HG02884 (cell line): ENCODE results near the gene MAN2A2.

Experiments
- ATAC-seq: cut with Tn5 transposase; IDR thresholded peaks from one replicate; pipeline ENCODE4 v1.9.1; 2021; ENCODE audit warnings: mild to moderate bottlenecking, moderate library complexity; ENCODE audit not compliant: unreplicated experiment

The MAN2A2 gene

DNA sequence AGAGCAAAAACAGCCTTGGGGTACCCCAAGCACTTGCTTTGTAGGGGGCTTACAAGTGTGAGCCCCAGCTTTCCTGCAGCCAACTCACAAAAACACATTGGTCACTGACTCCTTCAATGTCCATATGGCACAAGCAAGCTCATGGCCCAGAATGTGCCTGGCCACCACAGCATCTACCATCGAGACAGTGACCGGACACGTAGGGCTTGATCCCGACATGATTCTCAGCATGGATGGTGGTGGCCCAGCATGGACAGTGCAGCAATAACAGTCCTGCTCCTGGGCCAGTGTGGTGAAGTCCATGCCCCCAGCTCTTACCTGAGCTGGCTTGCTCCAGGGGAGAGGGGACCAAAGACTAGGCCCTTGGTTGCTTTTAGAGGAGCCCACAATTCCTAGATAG is 37.9 kb downstream of the MAN2A2 start:
- ATAC-seq: no peak

DNA sequence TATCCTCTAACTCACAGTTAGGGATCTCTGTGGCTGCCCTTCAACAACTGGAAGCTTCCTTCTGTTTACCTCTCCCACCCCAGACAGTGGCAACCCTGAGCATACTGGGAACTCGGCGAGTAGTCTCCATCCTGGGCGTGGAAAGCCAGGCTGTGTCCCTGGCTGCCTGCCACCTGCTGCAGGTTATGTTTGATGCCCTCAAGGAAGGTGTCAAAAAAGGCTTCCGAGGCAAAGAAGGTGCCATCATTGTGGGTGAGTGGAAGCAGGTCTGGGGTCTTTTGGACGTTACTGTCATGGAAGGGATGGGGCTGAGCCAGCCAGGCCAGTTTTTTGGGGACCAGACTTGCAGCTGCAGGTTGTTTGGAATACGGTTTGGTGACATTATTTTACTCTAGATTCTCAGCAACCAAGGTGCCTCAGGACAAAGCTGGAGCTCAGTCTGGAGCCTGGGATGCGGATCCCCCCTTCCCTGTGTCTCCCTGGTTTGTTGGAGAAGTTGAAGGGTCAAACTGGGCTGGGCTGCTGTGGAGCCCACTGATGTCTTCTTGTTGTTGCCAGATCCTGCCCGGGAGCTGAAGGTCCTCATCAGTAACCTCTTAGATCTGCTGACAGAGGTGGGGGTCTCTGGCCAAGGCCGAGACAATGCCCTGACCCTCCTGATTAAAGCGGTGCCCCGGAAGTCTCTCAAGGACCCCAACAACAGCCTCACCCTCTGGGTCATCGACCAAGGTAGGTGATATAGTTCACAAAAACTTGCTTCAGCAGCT is 39.4 kb downstream of the MAN2A2 start:
- no peak for ATAC-seq

DNA sequence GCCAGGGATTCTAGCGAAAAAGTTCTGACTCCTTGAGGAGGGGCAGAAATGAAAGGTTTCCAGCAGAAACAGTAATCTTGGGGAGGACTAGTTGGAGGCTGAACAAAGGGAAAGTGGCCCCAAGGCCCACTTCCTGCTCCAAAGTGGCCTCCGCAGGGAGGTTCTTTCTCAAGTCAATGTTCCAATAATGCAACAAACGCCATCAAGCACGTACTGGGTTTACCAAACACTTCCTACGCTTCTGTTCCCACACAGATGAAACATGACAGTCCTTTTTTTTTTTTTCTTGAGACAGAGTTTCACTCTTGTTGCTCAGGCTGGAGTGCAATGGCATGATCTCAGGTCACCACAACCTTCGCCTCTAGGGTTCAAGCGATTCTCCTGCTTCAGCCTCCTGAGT is 42.0 kb downstream of the MAN2A2 start:
- no peak for ATAC-seq

DNA sequence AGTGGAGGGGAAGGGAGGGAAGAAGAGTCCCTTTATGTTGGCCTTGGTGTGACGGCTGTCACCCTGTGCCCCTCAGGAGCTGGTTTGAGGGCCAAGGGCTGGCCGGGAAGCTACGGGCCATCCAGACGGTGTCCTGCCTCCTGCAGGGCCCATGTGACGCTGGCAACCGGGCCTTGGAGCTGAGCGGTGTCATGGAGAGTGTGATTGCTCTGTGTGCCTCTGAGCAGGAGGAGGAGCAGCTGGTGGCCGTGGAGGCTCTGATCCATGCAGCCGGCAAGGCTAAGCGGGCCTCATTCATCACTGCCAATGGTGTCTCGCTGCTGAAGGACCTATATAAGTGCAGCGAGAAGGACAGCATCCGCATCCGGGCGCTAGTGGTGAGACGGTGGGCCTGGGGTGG is 43.4 kb downstream of the MAN2A2 start:
- ATAC-seq: no peak

DNA sequence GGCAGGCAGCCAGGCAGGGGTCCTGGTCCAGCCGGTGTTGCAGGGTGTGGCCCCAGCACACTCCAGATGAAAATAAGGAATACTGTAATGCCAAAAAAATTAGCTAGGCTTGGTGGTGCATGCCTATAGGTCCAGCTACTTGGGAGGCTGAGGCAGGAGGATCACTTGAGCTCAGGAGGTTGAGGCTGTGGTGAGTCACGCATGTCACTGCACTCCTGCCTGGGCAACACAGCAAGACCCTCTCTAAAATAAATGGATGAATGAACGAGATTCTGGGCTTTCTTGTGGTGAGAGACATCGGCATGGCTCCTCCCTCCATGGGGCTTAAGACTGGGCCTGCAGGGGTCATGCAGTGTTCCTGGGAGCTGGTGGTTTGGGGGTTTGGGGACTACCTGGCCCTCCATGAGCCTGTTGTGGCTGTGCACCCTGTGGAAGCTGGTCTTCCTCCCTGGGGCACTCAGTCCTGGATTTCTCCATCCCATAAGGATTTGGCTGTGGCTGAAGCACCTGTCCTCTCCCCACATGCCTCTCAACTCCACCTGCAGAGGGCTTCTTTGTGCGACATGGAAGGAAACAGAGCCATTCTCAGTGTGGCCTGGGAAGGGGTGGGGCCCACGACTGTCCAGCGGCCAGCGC is 44.0 kb downstream of the MAN2A2 start:
- no peak for ATAC-seq

DNA sequence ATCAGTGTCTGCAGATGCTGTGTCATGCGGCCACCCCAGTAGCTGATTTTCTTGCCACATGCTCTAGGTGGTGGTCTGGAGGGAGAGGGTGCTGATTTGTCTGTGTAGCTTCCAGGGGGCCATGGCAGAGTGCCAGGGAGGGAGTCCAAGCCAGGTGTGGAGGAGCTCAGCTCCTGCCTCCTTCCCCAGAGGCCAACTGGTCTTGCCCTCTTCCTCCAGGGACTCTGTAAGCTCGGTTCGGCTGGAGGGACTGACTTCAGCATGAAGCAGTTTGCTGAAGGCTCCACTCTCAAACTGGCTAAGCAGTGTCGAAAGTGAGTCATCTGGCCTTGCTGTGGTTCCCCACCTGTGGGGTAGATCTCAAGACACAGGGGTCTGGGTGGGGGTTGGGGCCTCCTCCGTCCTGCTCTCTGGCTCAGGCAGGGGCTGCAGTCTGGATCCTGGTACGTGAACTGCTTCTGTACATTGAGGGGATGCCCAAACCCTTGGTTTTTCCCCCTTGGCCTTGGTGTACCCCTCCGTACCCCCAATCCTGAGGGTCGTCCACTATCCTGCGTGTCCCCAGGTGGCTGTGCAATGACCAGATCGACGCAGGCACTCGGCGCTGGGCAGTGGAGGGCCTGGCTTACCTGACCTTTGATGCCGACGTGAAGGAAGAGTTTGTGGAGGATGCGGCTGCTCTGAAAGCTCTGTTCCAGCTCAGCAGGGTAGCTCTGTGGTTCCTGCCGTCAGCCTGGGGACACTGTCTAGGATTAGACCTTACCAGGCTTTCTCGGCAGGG is 44.7 kb downstream of the MAN2A2 start:
- no peak for ATAC-seq

DNA sequence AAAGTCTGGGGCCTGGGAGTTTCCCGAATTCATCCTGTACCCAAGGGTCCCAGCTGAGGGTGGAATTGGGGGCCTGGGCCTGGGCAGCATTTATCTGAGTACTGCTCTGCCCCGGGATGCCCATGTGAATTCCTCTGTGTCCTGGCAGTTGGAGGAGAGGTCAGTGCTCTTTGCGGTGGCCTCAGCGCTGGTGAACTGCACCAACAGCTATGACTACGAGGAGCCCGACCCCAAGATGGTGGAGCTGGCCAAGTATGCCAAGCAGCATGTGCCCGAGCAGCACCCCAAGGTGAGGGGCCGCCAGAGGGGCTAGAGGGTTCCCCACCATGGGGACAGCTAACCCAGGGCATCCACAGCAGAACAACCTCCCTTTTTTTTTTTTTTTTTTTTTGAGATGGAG is 45.4 kb downstream of the MAN2A2 start:
- no peak for ATAC-seq

DNA sequence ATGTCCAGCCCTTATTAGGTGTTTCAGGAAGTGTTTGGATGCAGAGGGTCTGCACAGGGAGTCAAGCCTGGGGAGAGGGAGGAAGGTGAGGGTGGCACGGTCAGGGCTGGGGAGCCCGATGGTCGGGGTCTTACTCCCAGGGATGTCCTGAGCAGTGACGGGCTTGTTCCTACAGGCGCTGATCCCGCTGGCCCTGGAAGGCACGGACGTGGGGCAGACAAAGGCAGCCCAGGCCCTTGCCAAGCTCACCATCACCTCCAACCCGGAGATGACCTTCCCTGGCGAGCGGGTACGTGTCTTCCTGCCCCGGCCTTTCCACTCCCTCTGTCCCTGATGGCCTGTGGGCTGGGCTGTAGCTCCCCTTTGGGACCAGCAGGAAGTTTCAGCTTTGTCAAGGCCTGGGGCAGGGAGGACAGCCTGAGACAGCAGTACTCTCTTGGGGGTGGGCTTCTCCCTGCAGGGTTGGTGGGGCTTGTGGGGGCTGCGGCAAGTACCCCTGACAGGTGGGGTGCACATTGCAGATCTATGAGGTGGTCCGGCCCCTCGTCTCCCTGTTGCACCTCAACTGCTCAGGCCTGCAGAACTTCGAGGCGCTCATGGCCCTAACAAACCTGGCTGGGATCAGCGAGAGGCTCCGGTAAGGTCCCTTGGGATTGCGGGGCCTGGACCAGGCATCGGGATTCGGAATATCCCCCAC is 47.0 kb downstream of the MAN2A2 start:
- ATAC-seq: no peak

DNA sequence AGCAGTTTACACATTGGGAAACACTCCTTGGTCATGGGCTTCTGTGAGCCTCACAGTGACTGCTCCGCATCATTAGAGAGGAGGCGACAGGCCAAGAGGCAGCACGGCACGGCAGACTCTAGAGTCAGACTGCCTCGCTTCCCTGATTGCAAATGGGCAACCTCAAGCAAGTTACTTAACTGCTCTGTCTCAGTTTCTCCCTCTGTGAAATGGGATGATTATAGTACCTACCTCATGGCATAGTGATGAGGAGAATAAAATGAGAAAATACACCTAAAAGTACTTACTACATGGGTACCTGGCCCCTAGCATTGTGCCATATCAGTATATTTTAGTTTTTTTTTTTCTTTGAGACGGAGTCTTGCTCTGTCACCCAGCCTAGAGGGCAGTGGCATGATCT is 47.6 kb downstream of the MAN2A2 start:
- ATAC-seq: no peak

DNA sequence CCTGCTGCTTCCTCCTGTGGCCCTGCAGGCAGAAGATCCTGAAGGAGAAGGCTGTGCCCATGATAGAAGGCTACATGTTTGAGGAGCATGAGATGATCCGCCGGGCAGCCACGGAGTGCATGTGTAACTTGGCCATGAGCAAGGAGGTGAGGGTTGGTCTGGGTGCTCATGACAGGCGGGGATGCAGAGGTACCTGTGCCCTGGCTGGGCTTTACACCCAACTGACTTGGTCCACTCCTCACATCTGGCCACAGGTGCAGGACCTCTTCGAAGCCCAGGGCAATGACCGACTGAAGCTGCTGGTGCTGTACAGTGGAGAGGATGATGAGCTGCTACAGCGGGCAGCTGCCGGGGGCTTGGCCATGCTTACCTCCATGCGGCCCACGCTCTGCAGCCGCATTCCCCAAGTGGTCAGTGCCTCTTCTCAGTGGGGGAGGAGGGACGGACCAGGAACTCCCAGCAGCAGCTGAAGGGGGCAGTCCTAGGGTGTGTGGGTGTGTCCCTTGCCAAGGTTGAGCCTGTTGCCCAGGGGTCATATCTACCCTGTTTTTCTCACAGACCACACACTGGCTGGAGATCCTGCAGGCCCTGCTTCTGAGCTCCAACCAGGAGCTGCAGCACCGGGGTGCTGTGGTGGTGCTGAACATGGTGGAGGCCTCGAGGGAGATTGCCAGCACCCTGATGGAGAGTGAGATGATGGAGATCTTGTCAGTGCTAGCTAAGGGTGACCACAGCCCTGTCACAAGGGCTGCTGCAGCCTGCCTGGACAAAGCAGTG is 50.0 kb downstream of the MAN2A2 start:
- ATAC-seq: no peak

DNA sequence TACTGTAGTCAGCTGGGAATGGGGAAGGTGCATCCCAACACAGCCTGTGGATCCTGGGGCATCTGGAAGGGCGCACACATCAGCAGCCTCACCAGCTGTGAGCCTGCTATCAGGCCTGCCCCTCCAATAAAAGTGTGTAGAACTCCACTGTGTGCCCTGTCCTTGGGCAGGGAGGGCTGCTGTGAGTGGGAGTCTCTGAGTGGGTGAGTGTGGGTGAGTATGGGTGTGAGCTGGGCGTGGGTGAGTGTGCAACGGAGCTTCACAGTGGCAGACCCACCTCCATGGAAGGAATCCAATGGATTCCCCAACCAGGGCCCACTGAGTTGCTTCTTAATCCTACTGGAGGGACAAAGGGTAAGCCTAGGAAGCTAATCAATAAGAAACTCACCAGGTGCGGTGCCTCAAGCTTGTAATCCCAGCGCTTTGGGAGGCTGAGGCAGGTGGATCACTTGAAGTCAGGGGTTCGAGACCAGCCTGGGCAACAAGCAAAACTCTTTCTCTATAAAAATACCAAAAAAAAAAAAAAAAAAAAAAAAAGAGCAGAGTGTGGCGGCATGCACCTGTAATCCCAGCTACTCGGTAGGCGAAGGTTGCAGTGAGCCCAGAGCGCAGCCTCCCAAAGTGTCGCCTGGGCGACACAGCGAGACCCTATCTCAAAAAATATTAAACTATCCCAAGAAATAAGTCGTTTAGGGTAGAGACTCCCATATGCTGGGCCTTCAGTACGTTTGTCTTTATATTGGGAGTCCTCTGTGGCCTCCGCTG is 51.0 kb downstream of the MAN2A2 start:
- ATAC-seq: no peak

DNA sequence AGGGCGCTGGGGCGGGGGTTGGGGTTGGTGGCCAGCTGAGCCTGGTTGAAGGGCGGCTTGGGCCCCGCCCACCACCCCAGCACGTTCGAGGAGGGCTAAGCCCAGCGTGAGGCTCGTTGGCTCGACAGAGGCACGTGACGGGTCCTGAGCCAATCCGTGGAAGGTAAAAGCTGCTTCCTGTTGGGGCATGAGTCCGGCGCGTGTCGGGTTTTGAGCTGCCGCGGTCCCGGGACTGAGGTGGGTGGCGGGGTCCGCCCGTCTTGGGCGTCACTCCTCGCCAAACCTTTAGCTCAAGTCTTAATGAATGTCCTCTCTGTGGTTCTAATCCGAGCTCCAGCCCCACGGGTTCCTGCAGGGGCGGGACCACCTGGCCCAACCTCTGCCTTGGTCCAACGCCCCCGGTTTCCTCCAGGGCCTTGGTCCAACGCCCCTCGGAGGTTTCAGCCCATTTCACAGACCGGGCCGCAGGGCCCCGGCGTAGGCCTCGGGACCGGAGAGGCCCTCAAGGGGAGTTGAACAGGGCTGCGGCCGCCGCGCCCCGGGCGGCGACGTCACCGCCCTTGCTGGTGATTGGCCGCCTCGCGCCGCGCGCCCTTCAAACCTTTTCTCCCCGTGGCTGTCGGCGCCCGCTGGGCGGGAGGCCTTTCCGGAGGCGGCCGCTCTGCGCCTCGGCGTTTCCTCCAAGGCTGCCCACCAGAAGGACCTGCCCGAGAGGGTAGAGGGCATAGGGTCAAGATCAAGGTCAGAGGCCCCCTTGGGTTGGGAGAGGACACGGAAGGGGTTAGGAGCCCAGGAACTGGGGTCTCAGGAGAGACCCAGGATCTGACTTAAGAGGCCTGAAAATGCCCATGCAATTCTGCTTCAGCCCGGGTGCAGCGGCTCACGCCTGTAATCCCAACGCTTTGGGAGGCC is 51.9 kb downstream of the MAN2A2 start, which contains the start of gene RCCD1:
RCCD1 (plus strand) TSS at position 173 of the 912 bp plus-strand sequence. CDS start 1,851 bp downstream, outside the sequence.
- peak; percentile 86 for ATAC-seq

DNA sequence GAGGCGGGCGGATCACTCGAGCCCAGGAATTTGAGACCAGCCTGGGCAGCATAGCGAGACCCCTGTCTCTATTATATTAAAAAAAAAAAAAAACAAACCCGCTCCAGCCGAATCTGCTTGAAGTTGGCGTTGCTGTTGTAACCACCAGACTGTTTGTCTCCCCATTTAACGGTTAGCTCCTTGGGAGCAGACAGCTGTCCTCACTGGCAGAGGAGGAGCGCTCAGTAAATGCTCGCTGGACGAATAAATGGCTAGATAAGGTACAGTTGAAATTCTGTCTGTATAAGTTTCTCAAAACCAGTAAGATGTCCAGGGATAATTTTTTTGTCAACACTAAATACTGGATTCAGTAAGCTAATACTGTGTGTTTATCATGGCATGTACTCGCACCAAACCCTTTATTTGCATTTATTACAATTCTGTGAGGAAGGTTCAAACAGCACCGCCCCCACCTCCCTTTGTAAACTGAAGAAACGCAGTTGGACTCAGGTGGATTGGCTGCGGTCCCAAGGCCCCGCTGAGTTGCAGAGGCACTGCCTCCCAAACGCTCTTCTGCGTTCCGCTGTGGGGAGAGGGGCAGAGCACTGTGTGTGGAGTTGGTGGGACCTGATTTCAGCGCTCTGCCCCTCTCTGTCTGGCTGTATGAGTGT is 52.6 kb downstream of the MAN2A2 start:
- no peak for ATAC-seq

DNA sequence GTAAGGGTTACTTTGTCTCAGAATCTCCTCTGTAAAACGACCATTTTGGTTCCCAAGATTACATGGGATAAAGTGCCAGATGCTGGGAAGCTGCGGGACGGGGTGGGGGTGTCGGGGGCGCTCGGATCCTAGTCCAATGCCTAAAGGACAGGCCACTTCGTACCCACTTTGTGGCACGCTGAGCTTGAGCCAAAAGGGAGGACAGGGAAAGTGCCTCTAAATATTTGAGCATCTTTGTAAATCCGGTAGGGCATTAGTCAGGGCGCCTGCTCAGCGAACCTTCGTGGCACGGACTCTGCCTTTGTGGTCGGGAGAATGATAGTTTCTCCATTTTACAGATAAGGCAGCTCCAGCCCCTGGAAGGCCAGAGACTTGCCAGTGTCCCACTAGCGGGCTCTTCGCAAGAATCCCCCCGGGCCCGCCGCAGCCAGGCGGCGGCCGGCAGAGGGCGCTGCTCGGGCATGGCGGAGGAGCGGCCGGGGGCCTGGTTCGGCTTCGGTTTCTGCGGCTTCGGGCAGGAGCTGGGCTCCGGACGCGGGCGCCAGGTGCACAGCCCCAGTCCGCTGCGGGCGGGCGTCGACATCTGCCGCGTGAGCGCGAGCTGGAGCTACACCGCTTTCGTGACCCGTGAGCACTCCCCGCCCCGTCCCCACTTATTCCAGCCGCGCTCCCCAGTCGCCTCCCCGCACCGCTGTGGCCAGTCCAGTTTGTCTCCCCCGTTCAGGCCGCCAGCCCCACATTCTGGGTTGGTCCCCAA is 53.4 kb downstream of the MAN2A2 start:
- no peak for ATAC-seq

DNA sequence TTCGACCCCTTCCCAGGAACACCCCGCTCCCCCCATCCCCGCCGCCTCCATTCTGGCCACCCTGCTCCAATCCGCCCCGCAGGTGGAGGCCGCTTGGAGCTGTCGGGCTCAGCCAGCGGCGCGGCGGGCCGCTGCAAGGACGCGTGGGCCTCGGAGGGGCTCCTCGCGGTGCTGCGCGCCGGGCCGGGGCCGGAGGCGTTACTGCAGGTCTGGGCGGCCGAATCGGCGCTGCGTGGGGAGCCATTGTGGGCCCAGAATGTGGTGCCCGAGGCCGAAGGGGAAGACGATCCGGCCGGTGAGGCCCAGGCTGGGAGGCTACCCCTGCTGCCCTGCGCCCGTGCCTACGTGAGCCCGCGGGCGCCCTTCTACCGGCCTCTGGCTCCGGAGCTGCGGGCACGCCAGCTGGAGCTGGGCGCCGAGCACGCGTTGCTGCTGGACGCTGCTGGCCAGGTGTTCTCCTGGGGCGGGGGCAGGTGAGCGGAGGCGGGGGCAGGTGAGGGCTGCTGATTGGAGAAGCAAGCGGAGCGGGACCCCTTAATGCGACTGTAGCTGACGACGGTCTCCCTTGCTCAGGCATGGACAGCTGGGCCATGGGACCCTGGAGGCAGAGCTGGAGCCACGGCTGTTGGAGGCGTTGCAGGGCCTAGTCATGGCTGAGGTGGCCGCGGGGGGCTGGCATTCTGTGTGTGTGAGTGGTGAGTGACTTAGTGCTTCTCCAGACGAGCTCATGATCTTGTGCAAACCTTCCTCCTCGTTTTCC is 54.1 kb downstream of the MAN2A2 start:
- ATAC-seq: no peak

DNA sequence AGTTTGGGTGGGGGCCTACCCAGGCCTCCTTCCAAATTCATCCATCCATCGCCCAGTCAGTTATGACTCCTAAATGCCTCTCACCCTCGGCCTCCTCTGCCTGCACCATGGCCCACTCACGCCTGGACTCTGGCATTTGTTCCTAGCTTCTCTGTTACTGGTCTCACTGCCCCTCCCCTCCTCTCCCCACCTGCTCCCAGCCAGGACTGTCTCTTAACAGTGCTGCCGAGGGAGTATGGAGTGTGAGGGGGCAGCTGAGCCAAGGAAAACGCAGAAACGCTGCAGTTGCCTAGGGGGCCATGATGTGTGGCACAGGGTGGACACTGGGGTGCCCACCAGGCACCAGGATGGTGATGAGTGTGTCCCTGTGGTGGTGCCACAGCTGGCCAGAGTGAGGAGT is 54.7 kb downstream of the MAN2A2 start:
- ATAC-seq: no peak
